Measurements from ENCODE around the gene SCUBE1.

Gene SCUBE1

GRCh38 chr22:43326331-43327156 lies 16.6 kb downstream of the SCUBE1 start:
- DNase-seq (ENCODE audit: low read depth), result no peak

GRCh38 chr22:43325176-43325575 lies 18.0 kb downstream of the SCUBE1 start:
- no peak for DNase-seq (ENCODE audit: low read depth)

GRCh38 chr22:43320943-43321900 lies 21.9 kb downstream of the SCUBE1 start:
- DNase-seq (ENCODE audit: low read depth), result no peak

- DNase-seq (ENCODE audit: low read depth), result no peak
Measured at GRCh38 chr22:43319661-43320486, 23.3 kb downstream of the SCUBE1 start.

- no peak for DNase-seq (ENCODE audit: low read depth)
Measured at GRCh38 chr22:43317239-43317638, 25.9 kb downstream of the SCUBE1 start.

- no peak for DNase-seq (ENCODE audit: low read depth)
Measured at GRCh38 chr22:43315687-43316217, 27.4 kb downstream of the SCUBE1 start.

- no peak for DNase-seq (ENCODE audit: low read depth)
Measured at GRCh38 chr22:43314611-43315010, 28.6 kb downstream of the SCUBE1 start.

GRCh38 chr22:43313890-43314474 lies 29.2 kb downstream of the SCUBE1 start:
- no peak for DNase-seq (ENCODE audit: low read depth)

- DNase-seq (ENCODE audit: low read depth), result no peak
Measured at GRCh38 chr22:43313244-43313889, 29.8 kb downstream of the SCUBE1 start.

- no peak for DNase-seq (ENCODE audit: low read depth)
Measured at GRCh38 chr22:43312608-43313007, 30.6 kb downstream of the SCUBE1 start.

GRCh38 chr22:43310798-43311197 lies 32.4 kb downstream of the SCUBE1 start:
- no peak for DNase-seq (ENCODE audit: low read depth)

GRCh38 chr22:43310311-43310710 lies 32.9 kb downstream of the SCUBE1 start:
- DNase-seq (ENCODE audit: low read depth), result no peak

GRCh38 chr22:43308836-43309235 lies 34.3 kb downstream of the SCUBE1 start:
- DNase-seq (ENCODE audit: low read depth), result no peak

- DNase-seq (ENCODE audit: low read depth), result no peak
Measured at GRCh38 chr22:43308060-43308830, 34.9 kb downstream of the SCUBE1 start.

GRCh38 chr22:43305806-43306205 lies 37.4 kb downstream of the SCUBE1 start:
- DNase-seq (ENCODE audit: low read depth), result no peak

- no peak for DNase-seq (ENCODE audit: low read depth)
Measured at GRCh38 chr22:43304831-43305590, 38.2 kb downstream of the SCUBE1 start.

GRCh38 chr22:43303751-43304150 lies 39.4 kb downstream of the SCUBE1 start:
- DNase-seq (ENCODE audit: low read depth), result no peak

GRCh38 chr22:43303166-43303565 lies 40.0 kb downstream of the SCUBE1 start:
- DNase-seq (ENCODE audit: low read depth), result no peak

GRCh38 chr22:43302531-43303041 lies 40.6 kb downstream of the SCUBE1 start:
- no peak for DNase-seq (ENCODE audit: low read depth)

Measured in activated T-cell treated with anti-CD3 and anti-CD28 coated beads for 1 hour (primary cell).